Mammary epithelial cell (primary cell): ENCODE measurements around the gene C4orf36.

ENCODE experiments used
- EZH2 ChIP-seq: IDR thresholded peaks from 2 replicates; pipeline ENCODE4 v1.6.1; 2012; ENCODE audit warnings: low read length, inconsistent platforms, borderline replicate concordance
- TF ChIP-seq, protein P1 (sequence below), 2 donors: IDR thresholded peaks in 1 of 2; conservative IDR thresholded peaks in 1 of 2; 2 replicates each; pipeline ENCODE4 v1.5.1; 2011 to 2012; ENCODE audit warnings: inconsistent platforms in 2 of 2, low read length in 2 of 2, mild to moderate bottlenecking in 2 of 2, control low read depth in 1 of 2, low read depth in 1 of 2; ENCODE audit not compliant: insufficient read depth in 1 of 2; ENCODE audit errors: extremely low read depth in 1 of 2

DNA sequence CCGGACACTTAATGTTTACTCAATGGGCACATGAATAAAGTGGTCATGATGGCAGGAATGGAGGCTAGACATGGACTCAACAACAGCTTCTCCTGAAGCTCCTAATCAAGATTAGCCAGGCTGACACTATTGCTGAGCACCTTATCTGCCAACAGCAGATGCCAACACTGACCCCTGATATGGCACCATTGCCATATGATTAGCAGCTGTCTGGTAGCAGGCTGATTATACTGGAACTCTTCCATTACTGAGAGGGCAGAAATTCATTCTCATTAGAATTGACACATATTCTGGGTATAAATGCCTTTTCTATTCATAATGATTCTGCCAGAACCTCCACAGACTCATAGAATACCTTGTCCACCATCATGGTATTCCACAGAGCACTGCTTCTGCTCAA lies 24.2 kb upstream of the C4orf36 start:
- TF ChIP-seq, protein P1, sequence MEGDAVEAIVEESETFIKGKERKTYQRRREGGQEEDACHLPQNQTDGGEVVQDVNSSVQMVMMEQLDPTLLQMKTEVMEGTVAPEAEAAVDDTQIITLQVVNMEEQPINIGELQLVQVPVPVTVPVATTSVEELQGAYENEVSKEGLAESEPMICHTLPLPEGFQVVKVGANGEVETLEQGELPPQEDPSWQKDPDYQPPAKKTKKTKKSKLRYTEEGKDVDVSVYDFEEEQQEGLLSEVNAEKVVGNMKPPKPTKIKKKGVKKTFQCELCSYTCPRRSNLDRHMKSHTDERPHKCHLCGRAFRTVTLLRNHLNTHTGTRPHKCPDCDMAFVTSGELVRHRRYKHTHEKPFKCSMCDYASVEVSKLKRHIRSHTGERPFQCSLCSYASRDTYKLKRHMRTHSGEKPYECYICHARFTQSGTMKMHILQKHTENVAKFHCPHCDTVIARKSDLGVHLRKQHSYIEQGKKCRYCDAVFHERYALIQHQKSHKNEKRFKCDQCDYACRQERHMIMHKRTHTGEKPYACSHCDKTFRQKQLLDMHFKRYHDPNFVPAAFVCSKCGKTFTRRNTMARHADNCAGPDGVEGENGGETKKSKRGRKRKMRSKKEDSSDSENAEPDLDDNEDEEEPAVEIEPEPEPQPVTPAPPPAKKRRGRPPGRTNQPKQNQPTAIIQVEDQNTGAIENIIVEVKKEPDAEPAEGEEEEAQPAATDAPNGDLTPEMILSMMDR (conservative IDR thresholded peaks at IDR 0.05 in 1 of 2, IDR thresholded peaks at IDR 0.05 in 1 of 2; ENCODE audit: extremely low read depth in 1 of 2, insufficient read depth in 1 of 2, low read depth in 1 of 2, low read length in 2 of 2), result no peak
- no peak for TF ChIP-seq EZH2
